GM04503 (cell line): Measurements from ENCODE around the gene USP37.

Experiments used
- DNase-seq: peaks from one replicate; pipeline ENCODE4 v3.0.0-alpha.2; 2012; ENCODE audit warnings: low read depth

USP37 gene

GRCh38 chr2:218401890-218402289 is 166.3 kb downstream of the USP37 start:
- DNase-seq: no peak

- DNase-seq: no peak
Observed at GRCh38 chr2:218400930-218401881, 166.9 kb downstream of the USP37 start.
